ENCODE results near the gene COIL. TPM values are rescaled to one million over a fixed set of nuclear protein-coding genes. Genes with fewer than 3 reads are reported as not detected.

The COIL gene
- total RNA-seq, 4 donors from 2014 or later = 10.8 to 13.2 (median 11.4) TPM

- Histone ChIP-seq H3K27ac (no peak overlapping the region), H3K4me3 (no peak overlapping the region), H3K27me3 (no peaks in the 10 kb centered on the region), H3K36me3 (peaks cover 12 to 65% (median 12%) of the 10 kb centered on the region in 3 donors), H3K9me3 (no peaks in the 10 kb centered on the region), H3K4me1 (peaks cover 0 to 23% (median 0%) of the 10 kb centered on the region in 3 donors)
- TF ChIP-seq CTCF (IDR thresholded peaks at IDR 0.05) (no peak), POLR2A (IDR thresholded peaks at IDR 0.05) (no peak)
- no peak for DNase-seq
- 67 to 91% methylated on average over 2 of the region's 2 CpGs for WGBS, 2 donors
- intact Hi-C loops (cut with DNase I) = loop anchor here (10.0 kb wide), 2 partner anchors 59 to 89 kb away; no protein-coding TSS in a partner anchor
These were observed 45.2 kb upstream of the COIL start for GRCh38 chr17:57006040-57006439.

GRCh38 chr17:57004944-57005579, 44.2 kb upstream of the COIL start:
- DNase-seq = no peak
- no peak overlapping the region for H3K27ac ChIP-seq
- 67 to 80% methylated on average over 5 to 6 of the region's 8 CpGs for WGBS, 2 donors
- TF ChIP-seq POLR2A (IDR thresholded peaks at IDR 0.05) (no peak), CTCF (IDR thresholded peaks at IDR 0.05) (peak in 3 of 6 experiments; percentile 21 to 36 (median 30))
- peaks cover 0 to 14% (median 0%) of the 10 kb centered on the region in 3 donors for H3K4me1 ChIP-seq
- intact Hi-C loops (cut with DNase I) = loop anchor here (10.0 kb wide), 2 partner anchors 60 to 90 kb away; no protein-coding TSS in a partner anchor
- H3K4me3 ChIP-seq = no peak overlapping the region
- H3K27me3 ChIP-seq = no peaks in the 10 kb centered on the region
- no peaks in the 10 kb centered on the region for H3K9me3 ChIP-seq
- peaks cover 12 to 75% (median 12%) of the 10 kb centered on the region in 3 donors for H3K36me3 ChIP-seq

GRCh38 chr17:57002904-57003303, 42.1 kb upstream of the COIL start:
- H3K36me3 ChIP-seq = peaks cover 12 to 95% (median 14%) of the 10 kb centered on the region in 3 donors
- 71 to 86% methylated on average over 5 of the region's 5 CpGs for WGBS, 2 donors
- TF ChIP-seq CTCF (IDR thresholded peaks at IDR 0.05) (no peak), POLR2A (IDR thresholded peaks at IDR 0.05) (no peak)
- H3K9me3 ChIP-seq = no peaks in the 10 kb centered on the region
- intact Hi-C loops (cut with DNase I) = loop anchor here (10.0 kb wide), 2 partner anchors 62 to 92 kb away; no protein-coding TSS in a partner anchor
- H3K4me3 ChIP-seq = no peak overlapping the region
- no peak overlapping the region for H3K27ac ChIP-seq
- DNase-seq = no peak
- H3K27me3 ChIP-seq = no peaks in the 10 kb centered on the region
- H3K4me1 ChIP-seq = peaks cover 0 to 9% (median 0%) of the 10 kb centered on the region in 3 donors

- 90 to 95% methylated on average over 4 to 7 of the region's 7 CpGs for WGBS, 2 donors
- intact Hi-C loops (cut with DNase I) = loop anchor here (10.0 kb wide), 2 partner anchors 63 to 93 kb away; no protein-coding TSS in a partner anchor
These were observed 40.7 kb upstream of the COIL start for GRCh38 chr17:57001541-57001940.

More at GRCh38 chr17:57001541-57001940, 40.7 kb upstream of the COIL start:
- Histone ChIP-seq H3K4me1 (peaks cover 0 to 9% (median 0%) of the 10 kb centered on the region in 3 donors), H3K9me3 (no peaks in the 10 kb centered on the region), H3K27me3 (no peaks in the 10 kb centered on the region), H3K4me3 (no peak overlapping the region), H3K27ac (no peak overlapping the region), H3K36me3 (peaks cover 12 to 99% (median 25%) of the 10 kb centered on the region in 3 donors)
- DNase-seq = no peak
- TF ChIP-seq CTCF (IDR thresholded peaks at IDR 0.05) = no peak
- no peak for TF ChIP-seq POLR2A (IDR thresholded peaks at IDR 0.05)

Data from esophagus squamous epithelium (tissue), 5 donors.